IMR-90 (cell line): Measurements from ENCODE around the gene GPR35. TPM values are rescaled to one million over a fixed set of nuclear protein-coding genes. Genes with fewer than 3 reads are reported as not detected.

Experiments
- ATAC-seq: fragments of 200-7000 bp; cut with Tn5 transposase; 2 replicates; pipeline ENCODE4 v1.9.1; 2020; ENCODE audit warnings: low read depth, mild to moderate bottlenecking, moderate library complexity
- BruUV-seq: library from RNA; stranded (reverse); fragments of 400-500 nt; replicated peaks from 2 replicates; lab custom pipeline; 2021; lab: Mats Ljungman, UMichigan
- CTCF ChIA-PET: fragments of 300-600 bp; formaldehyde crosslinking; extraction: SDS; loops from one replicate; lab custom pipeline; 2021; ENCODE audit warnings: antibody characterized with exemption; lab: Yijun Ruan, JAX
- POLR2A ChIA-PET: fragments of 300-600 bp; sonication (Branson Sonifier 250); formaldehyde crosslinking; loops from one replicate; lab custom pipeline; 2022; ENCODE audit warnings: antibody characterized with exemption; ENCODE audit not compliant: unreplicated experiment; lab: Charles Lee
- DNase-seq: peaks from one replicate; pipeline ENCODE4 v3.0.0; 2013
- H2AFZ ChIP-seq: replicated peaks from 2 replicates; pipeline ENCODE3; 2013; ENCODE audit warnings: low read length, mild to moderate bottlenecking; ENCODE audit not compliant: poor library complexity
- H2AK5ac ChIP-seq: 2 replicates; pipeline ENCODE4 v1.6.1; 2013; ENCODE audit warnings: low read depth, low read length, inconsistent platforms
- H2AK9ac ChIP-seq: replicated peaks from 2 replicates; pipeline ENCODE3; 2013; ENCODE audit warnings: mild to moderate bottlenecking, low read depth, low read length, moderate library complexity; ENCODE audit not compliant: poor library complexity
- H2BK120ac ChIP-seq: 2 replicates; pipeline ENCODE4 v1.6.1; 2013; ENCODE audit warnings: low read depth, low read length, inconsistent platforms
- H2BK15ac ChIP-seq: 3 replicates; pipeline ENCODE4 v1.6.1; 2013; ENCODE audit warnings: low read depth, low read length, inconsistent platforms
- H2BK20ac ChIP-seq: 2 replicates; pipeline ENCODE4 v1.6.1; 2013; ENCODE audit warnings: low read depth, mild to moderate bottlenecking, inconsistent platforms, low read length, moderate library complexity
- H2BK5ac ChIP-seq: 2 replicates; pipeline ENCODE4 v1.6.1; 2013; ENCODE audit warnings: mild to moderate bottlenecking, low read depth, low read length, inconsistent platforms; ENCODE audit not compliant: poor library complexity, severe bottlenecking
- H3K14ac ChIP-seq: replicated peaks from 2 replicates; pipeline ENCODE4 v1.6.1; 2013; ENCODE audit warnings: low read depth, low read length, inconsistent platforms
- H3K18ac ChIP-seq: 2 replicates; pipeline ENCODE4 v1.6.1; 2013; ENCODE audit warnings: low read depth, low read length, control low read depth
- H3K23ac ChIP-seq: 2 replicates; pipeline ENCODE4 v1.6.1; 2013; ENCODE audit warnings: low read depth, low read length, inconsistent platforms
- H3K27ac ChIP-seq: 2 replicates; pipeline ENCODE4 v1.5.1; 2013; ENCODE audit warnings: mild to moderate bottlenecking, control low read depth, low read length; ENCODE audit not compliant: insufficient read depth
- H3K27me3 ChIP-seq: 2 replicates; pipeline ENCODE4 v1.6.1; 2013; ENCODE audit warnings: low read length; ENCODE audit not compliant: control insufficient read depth, insufficient read depth
- H3K36me3 ChIP-seq: 2 replicates; pipeline ENCODE4 v1.6.1; 2013; ENCODE audit warnings: low read length, mixed read lengths; ENCODE audit not compliant: control insufficient read depth, insufficient read depth
- H3K4ac ChIP-seq: 2 replicates; pipeline ENCODE4 v1.6.1; 2013; ENCODE audit warnings: low read depth, low read length, inconsistent platforms
- H3K4me1 ChIP-seq: 2 replicates; pipeline ENCODE4 v1.6.1; 2013; ENCODE audit warnings: low read length, mixed read lengths; ENCODE audit not compliant: control insufficient read depth, insufficient read depth
- H3K4me2 ChIP-seq: 2 replicates; pipeline ENCODE4 v1.6.1; 2013; ENCODE audit warnings: low read depth, mild to moderate bottlenecking, control low read depth, low read length, moderate library complexity
- H3K4me3 ChIP-seq: 2 replicates; pipeline ENCODE4 v1.5.1; 2013; ENCODE audit warnings: low read depth, mild to moderate bottlenecking, control low read depth, low read length, moderate library complexity; ENCODE audit not compliant: insufficient read depth
- H3K56ac ChIP-seq: 2 replicates; pipeline ENCODE4 v1.6.1; 2013; ENCODE audit warnings: low read length, inconsistent platforms; ENCODE audit not compliant: insufficient read depth; ENCODE audit errors: extremely low read depth
- H3K79me1 ChIP-seq, 2 experiments: 2 replicates each; pipeline ENCODE4 v1.6.1; 2013; ENCODE audit warnings: low read length in 2 of 2, inconsistent platforms in 1 of 2, low read depth in 1 of 2
- H3K9ac ChIP-seq: 2 replicates; pipeline ENCODE4 v1.6.1; 2013; ENCODE audit warnings: low read depth, low read length, control low read depth
- H3K9me1 ChIP-seq: 2 replicates; pipeline ENCODE4 v1.6.1; 2013; ENCODE audit warnings: low read length, inconsistent platforms; ENCODE audit not compliant: insufficient read depth
- H3K9me3 ChIP-seq: 2 replicates; pipeline ENCODE4 v1.6.1; 2013; ENCODE audit warnings: low read length; ENCODE audit not compliant: control insufficient read depth, insufficient read depth
- H4K20me1 ChIP-seq: 2 replicates; pipeline ENCODE4 v1.6.1; 2013; ENCODE audit warnings: low read length, inconsistent platforms; ENCODE audit not compliant: insufficient read depth
- H4K5ac ChIP-seq: 2 replicates; pipeline ENCODE4 v1.6.1; 2013; ENCODE audit warnings: mild to moderate bottlenecking, low read depth, low read length, control low read depth
- H4K8ac ChIP-seq, 2 experiments: 2 replicates each; pipeline ENCODE4 v1.6.1; 2013; ENCODE audit warnings: low read depth in 2 of 2, low read length in 2 of 2, control low read depth in 1 of 2, inconsistent platforms in 1 of 2
- H4K91ac ChIP-seq: 2 replicates; pipeline ENCODE4 v1.6.1; 2013; ENCODE audit warnings: low read depth, low read length, inconsistent platforms; ENCODE audit not compliant: insufficient read depth
- BHLHE40 ChIP-seq: fragments of 150-350 bp; IDR thresholded peaks from 2 replicates; pipeline ENCODE4 v1.6.1; 2016; ENCODE audit warnings: mild to moderate bottlenecking, low read depth, low read length
- CEBPB ChIP-seq: IDR thresholded peaks from 2 replicates; pipeline ENCODE4 v1.6.1; 2012; ENCODE audit warnings: low read depth, low read length, improper control_type of control experiment
- CHD1 ChIP-seq: IDR thresholded peaks from 2 replicates; pipeline ENCODE4 v1.6.1; 2012; ENCODE audit warnings: low read depth, low read length, improper control_type of control experiment
- ELK1 ChIP-seq: fragments of 150-350 bp; IDR thresholded peaks from 2 replicates; pipeline ENCODE4 v1.6.1; 2016; ENCODE audit warnings: low read depth, mild to moderate bottlenecking, low read length, moderate library complexity, borderline replicate concordance
- FOS ChIP-seq: fragments of 150-350 bp; IDR thresholded peaks from 2 replicates; pipeline ENCODE4 v1.6.1; 2016; ENCODE audit warnings: low read depth, low read length
- MAFK ChIP-seq: IDR thresholded peaks from 2 replicates; pipeline ENCODE4 v1.6.1; 2012; ENCODE audit warnings: low read depth, low read length, improper control_type of control experiment
- MAZ ChIP-seq: IDR thresholded peaks from 2 replicates; pipeline ENCODE4 v1.6.1; 2012; ENCODE audit warnings: low read depth, mild to moderate bottlenecking, low read length, improper control_type of control experiment, moderate library complexity, borderline replicate concordance
- MXI1 ChIP-seq: IDR thresholded peaks from 2 replicates; pipeline ENCODE4 v1.6.1; 2012; ENCODE audit warnings: low read depth, mild to moderate bottlenecking, low read length, moderate library complexity, borderline replicate concordance
- POLR2A ChIP-seq: IDR thresholded peaks from 2 replicates; pipeline ENCODE4 v1.6.1; 2012; ENCODE audit warnings: mild to moderate bottlenecking, low read depth, low read length
- RAD21 ChIP-seq: IDR thresholded peaks from 2 replicates; pipeline ENCODE4 v1.6.1; 2012; ENCODE audit warnings: low read length, improper control_type of control experiment
- RCOR1 ChIP-seq: IDR thresholded peaks from 2 replicates; pipeline ENCODE4 v1.6.1; 2012; ENCODE audit warnings: mild to moderate bottlenecking, low read length, improper control_type of control experiment; ENCODE audit not compliant: insufficient replicate concordance
- RFX5 ChIP-seq: IDR thresholded peaks from 2 replicates; pipeline ENCODE4 v1.8.0; 2012; ENCODE audit warnings: low read depth, mild to moderate bottlenecking, low read length, moderate library complexity
- SMC3 ChIP-seq: fragments of 150-350 bp; IDR thresholded peaks from 2 replicates; pipeline ENCODE4 v1.6.1; 2016; ENCODE audit warnings: low read depth, mild to moderate bottlenecking, antibody characterized with exemption, low read length, moderate library complexity
- USF2 ChIP-seq: fragments of 150-350 bp; IDR thresholded peaks from 2 replicates; pipeline ENCODE4 v1.6.1; 2017; ENCODE audit warnings: mild to moderate bottlenecking, antibody characterized with exemption, low read length, low read depth
- WGBS, 2 experiments: methylation state at CpG; one replicate each; pipeline versions ENCODE4 v1.1.5 to v1.1.7; 2013; ENCODE audit warnings: missing lambda C conversion rate in 2 of 2; ENCODE audit not compliant: insufficient read length in 1 of 2; ENCODE audit errors: extremely low coverage in 2 of 2; 5-methylcytosine and 5-hydroxymethylcytosine counted together
- dilution Hi-C: fragments of 300-500 bp; cut with HindIII; formaldehyde crosslinking; loops from one replicate; pipeline ENCODE4 v1.14.3; 2018; ENCODE audit warnings: low sequenced_read_pairs; ENCODE audit not compliant: unreplicated experiment
- in situ Hi-C: fragments of 300-500 bp; cut with MboI; formaldehyde crosslinking; loops from 3 replicates; pipeline ENCODE4 v1.14.3; 2019; ENCODE audit warnings: low sequenced_read_pairs, inconsistent platforms, mixed read lengths
- intact Hi-C: fragments of 100-400 bp; cut with micrococcal nuclease; formaldehyde crosslinking; loops from 2 replicates; pipeline ENCODE4 v1.10.0; 2022
- polyA plus RNA-seq, 3 experiments: library from polyadenylated mRNA; depleted of rRNA; stranded (reverse); fragments of >200 nt; gene quantifications; 2 replicates each; pipeline ENCODE4 v1.2.3, GENCODE V29; 2012; ENCODE audit warnings: low replicate concordance in 1 of 3
- total RNA-seq: library from RNA; depleted of rRNA; stranded (reverse); fragments of >200 nt; gene quantifications from 2 replicates; pipeline ENCODE4 v1.2.3, GENCODE V29; 2012

The GPR35 gene
- total and polyA plus RNA-seq, 2 of the 4 experiments (the other 2 are of a cell fraction): 0.31 TPM; not detected in 1

- no peak for TF ChIP-seq RCOR1
- TF ChIP-seq POLR2A: no peak
- TF ChIP-seq FOS: no peak
- no peak for TF ChIP-seq MXI1
- TF ChIP-seq RFX5: no peak
- TF ChIP-seq MAZ: no peak
- no peak for TF ChIP-seq ELK1
- TF ChIP-seq RAD21: no peak
- TF ChIP-seq CHD1: no peak
- TF ChIP-seq MAFK: no peak
- no peak for TF ChIP-seq SMC3
- no peak for TF ChIP-seq BHLHE40
- no peak for TF ChIP-seq USF2
- TF ChIP-seq CEBPB: no peak
- no peak overlapping the region for H2BK15ac ChIP-seq
- peaks cover under 1% of the 10 kb centered on the region; the same call in 1 of the 2 replicates for H3K4me1 ChIP-seq
- no peak overlapping the region for H3K56ac ChIP-seq
- H3K4me3 ChIP-seq: no peak overlapping the region
- H4K20me1 ChIP-seq: no peaks in the 10 kb centered on the region
- H3K79me1 ChIP-seq: no peaks in the 10 kb centered on the region
- H3K23ac ChIP-seq: no peak overlapping the region
- 69% methylated on average over 3 of the region's 9 CpGs; no CpG with 5 or more reads in 1 of the 2 experiments for WGBS, 2 experiments
- H3K9me3 ChIP-seq: no peaks in the 10 kb centered on the region; the same call in none of the 2 replicates
- H2BK120ac ChIP-seq: no peak overlapping the region
- BruUV-seq: no TSS peak
- dilution Hi-C loops: no loop called here
- POLR2A ChIA-PET: no interaction called here
- H4K5ac ChIP-seq: no peak overlapping the region
- in situ Hi-C loops: no loop called here
- no peaks in the 10 kb centered on the region for H3K36me3 ChIP-seq
- H3K9me1 ChIP-seq: no peaks in the 10 kb centered on the region
- ATAC-seq (no peak), DNase-seq (no peak)
- H2AK5ac ChIP-seq: no peak overlapping the region
- no peaks in the 10 kb centered on the region for H3K27me3 ChIP-seq
- no peak overlapping the region for H3K14ac ChIP-seq
- H3K4me2 ChIP-seq: no peak overlapping the region
- H4K8ac ChIP-seq: no peak overlapping the region
- H3K27ac ChIP-seq: no peak overlapping the region
- H2AK9ac ChIP-seq: no peak overlapping the region
- no peak overlapping the region for H3K9ac ChIP-seq
- no peak overlapping the region for H2BK20ac ChIP-seq
- H2AFZ ChIP-seq: no peak overlapping the region
- H4K91ac ChIP-seq: no peak overlapping the region
- CTCF ChIA-PET: no interaction called here
- no peak overlapping the region for H3K18ac ChIP-seq
- no peak overlapping the region for H3K4ac ChIP-seq
- no peak overlapping the region for H2BK5ac ChIP-seq
- intact Hi-C loops: no loop called here
These were observed 3.2 kb upstream of the GPR35 start for GRCh38 chr2:240622060-240622411.
